Putamen (tissue), 1 donor: Measurements from ENCODE around the gene SIK3.
"Not testable (repeated sequence)": the region's sequence is repeated elsewhere in the genome, so short reads cannot be mapped to it uniquely, and the experiment has no call there.

Source experiments
- DNase-seq: peaks from one replicate; pipeline ENCODE4 v3.0.0-alpha.2; 2016; ENCODE audit warnings: low spot score

Gene SIK3

DNA sequence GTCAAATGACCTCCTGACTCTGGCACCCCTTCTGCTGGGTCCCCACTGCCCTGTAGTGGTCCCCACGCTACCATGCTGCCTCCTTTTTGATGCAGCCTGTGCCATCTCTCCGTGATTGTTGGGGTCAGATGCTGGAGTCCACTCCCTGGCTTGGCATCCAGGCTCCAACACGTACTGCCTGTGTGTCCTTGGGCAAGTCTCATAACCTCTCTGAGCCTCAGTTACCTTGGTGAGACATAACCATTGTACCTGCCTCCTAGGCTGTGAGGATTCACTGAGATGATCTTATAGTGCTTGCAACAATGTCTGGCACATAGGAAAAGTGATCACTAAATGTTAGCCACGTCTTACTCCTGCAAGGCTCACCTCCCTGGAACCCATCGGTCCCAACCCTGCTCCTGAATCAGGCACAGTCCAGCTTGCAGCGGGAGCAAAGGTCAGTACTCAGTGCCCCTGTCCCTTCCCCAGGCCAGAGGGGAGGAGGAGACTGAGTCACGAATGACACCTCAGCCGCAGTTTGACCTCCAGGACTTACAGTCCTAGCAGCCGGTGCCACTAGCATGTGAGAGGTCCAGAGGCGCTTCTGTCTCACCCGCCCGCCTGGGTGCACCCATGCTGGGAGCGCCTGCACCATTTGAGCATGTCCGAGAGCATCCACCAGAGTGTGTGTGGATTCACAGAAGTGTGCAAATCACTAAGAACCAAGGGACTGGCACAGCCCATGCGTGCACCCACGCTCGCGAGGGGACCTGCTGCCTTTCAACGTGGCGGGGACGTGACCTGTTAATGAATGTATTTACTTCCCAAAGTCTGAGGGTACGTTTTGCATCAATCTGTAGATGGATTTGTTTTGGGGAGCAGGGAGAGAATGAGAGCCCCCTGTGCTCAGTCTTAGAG is 272.1 kb downstream of the SIK3 start:
- DNase-seq, result no peak

DNA sequence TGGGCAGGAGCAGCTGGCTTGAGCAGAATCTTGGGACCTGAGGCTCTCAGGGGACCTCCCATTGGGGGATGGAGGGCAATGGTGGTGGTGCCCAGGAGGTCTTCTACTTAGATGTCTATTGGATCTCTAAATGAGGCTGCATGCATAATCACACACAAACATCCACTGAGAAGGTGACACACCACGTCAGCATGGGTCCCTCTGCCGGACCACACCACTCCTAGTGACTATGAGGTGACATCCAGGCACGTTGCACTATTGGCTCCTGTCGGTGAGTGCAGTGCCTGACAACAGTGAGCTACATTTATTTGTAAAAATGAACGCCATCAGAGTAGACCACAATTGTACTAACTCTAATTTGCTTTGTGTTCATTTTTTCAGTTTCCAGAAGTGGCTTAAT is 272.8 kb downstream of the SIK3 start:
- DNase-seq, result no peak

DNA sequence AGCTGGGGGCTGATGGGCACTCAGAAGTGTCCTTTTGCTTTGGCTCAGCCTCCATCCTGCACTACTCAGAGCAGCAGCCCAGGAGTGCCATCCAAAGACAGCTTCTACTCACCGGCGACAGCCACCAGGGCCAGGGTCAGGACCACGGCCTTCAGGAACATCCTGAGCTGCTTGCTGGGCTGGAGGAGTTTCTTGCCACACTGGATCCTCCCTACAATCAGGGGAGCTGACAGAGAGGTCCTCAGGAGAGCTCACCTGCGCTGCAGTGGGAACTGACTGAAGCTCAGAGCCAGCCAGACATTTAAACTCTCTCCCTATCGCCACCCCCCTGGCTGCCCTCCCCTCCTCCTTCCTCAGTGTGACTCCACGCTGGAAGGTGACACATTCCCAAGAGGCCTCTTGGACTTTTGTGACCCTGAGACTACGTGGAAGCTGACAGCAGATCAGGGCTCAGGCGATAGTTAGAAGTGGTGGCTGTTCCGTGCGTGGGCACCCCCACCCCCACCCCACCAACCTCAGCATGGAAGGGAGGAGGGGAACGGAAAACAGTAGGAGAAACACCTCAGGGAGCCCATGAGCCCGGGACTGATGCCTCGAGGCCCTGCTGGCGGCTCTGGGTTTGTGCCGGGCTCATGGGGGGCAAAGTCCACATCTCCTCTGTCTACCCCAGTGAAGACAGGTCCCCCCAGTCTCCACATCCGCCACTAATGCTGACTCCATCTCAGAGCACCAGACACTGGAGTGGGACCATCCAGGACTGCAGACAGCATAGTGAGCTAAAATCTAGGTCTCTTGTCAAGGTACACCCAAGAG is 275.0 kb downstream of the SIK3 start, which contains the start of gene APOA4:
Gene APOA4, minus strand, starts transcription at position 274 of the 813 bp plus-strand sequence. Its CDS starts 113 bp downstream, at position 161.
- no peak for DNase-seq

DNA sequence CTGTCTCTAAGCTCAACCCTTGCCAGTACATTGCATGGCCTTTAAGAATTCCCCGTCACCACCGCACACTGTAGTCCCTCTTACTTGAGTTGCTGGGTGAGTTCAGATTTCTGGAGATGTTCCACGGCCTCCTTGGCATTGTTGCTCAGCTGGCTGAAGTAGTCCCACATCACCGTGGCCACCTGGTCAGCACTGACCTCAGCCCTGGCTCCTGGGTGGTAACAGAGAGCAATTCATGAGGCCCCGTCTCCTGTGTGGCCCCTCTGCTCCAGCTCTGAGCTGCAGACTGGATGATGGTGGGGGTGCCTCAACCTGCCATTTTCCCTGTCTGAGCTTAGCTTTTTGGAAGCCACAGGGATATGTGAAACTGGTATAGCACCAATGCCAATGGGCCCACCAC is 275.7 kb downstream of the SIK3 start:
- DNase-seq, result no peak

DNA sequence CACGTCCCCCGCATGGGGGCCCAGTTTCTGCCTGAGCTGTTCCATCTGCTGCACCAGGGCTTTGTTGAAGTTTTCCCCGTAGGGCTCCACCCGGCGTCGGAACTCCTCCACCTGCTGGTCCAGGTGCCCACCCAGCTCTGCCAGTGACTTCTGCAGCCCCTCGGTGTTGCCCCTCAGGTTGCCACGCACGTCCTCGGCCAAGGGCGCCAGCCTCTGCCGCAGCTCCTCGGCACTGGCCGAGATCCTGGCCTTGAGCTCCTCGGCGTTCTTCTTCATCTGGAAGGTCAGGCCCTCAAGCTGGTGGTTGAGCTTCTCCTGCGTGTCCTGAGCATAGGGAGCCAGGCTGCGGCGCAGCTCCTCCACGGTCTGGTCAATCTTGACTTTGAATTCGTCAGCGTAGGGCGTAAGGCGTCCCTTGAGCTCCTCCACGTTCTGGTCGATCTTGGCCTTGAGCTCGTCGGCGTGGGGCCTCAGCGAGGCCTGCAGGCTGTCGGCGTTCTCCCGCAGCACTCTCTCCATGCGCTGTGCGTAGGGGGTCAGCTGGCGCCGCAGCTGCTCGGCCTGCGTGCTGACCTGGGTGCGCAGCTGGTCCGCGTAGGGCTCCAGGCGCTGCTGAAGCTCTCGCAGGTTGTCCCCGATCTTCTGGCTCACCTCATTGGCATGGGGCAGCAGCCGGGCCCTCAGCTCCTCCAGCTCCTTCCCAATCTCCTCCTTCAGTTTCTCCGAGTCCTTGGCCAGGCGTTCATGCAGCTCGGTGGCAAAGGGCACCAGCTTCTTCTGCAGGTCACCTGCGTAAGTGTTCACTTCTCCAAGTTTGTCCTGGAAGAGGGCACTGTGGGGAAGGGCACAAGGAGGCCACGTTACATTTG is 276.9 kb downstream of the SIK3 start:
- DNase-seq, result no peak

DNA sequence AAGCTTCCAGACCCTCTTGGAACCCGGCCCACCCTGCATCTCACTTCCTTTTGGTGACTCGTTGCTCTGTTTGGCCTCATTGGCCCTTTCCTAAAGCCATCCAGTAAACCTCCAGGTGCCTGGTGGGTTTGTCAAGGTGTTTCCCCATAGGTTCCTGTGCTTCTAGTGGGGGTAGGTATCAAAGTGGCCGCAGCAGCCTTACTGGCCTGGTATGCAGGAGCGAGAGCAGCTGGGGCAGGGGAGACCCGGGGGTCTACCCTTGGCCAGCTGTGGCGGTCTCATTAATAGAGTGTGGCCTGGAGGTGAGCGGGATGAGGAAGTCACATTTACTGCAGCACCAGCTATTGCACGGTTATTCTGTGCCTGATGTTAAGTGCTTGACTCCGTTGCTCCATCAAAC is 279.2 kb downstream of the SIK3 start:
- DNase-seq, result no peak

DNA sequence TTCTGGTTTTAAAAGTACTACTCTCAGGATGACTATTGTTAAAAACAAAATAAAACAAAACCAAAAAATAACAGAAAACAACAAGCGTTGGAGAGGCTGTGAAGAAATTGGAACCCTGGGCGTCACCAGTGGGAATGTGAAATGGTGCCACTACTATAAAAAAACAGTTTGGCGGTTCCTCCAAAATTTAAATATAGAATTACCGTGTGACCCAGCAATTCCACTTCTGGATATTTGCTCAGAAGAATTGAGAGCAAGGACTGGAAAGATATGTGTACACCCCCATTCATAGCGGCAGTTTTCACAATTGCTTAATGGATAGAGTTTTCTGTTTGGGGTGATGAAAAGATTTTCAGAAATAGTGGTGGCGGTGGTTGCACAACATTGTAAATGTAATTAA is 283.7 kb downstream of the SIK3 start:
- no peak for DNase-seq

DNA sequence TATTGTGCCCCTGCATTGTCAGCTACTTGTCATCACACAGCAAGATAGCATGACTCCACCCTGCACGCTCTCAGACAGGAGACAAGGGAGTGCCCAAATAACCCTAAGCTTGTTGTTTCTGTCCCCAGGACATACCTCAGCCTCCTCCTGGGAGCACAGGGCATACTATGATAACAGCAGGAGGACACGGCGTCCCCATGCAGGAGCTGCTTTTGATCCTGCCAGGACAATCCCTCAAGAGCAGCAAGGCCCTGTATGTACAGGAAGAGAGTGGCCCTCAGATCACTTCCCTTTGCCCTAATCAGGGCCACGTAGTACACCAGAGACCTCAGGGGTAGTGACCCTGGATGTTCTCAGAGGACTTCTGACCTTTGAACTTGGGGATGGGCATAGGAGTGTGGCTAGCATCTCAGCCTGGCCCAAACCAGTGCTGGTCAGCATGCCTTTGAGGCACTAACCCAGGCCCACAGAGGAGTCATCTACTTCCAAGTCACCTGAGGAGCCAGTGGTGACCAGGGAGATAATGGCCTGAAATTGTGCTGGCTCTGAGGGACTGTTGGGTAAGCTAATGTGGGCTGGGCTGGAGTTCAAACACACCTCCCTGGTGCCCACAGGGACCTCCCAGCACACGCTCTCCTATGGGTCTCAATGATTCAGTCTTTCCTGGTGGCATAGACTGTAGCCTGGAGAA is 284.3 kb downstream of the SIK3 start:
- no peak for DNase-seq

DNA sequence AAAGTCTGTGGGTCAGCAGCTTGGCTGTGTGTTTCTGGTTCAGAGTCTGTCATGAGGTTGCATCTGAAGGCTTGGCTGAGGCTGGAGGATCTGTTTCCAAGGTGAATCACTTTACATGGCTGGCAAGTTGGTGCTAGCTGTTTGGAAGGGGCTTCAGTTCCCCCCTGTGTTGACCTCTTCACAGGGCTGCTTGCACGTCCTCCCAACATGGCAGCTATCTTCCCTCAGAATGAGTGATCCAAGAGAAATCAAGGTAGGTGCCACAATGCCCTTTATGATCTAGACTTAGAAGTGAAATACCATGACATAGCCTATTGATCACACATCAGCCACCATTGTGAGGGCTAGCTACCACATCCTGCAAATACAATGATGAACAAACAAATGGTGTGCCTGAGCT is 285.1 kb downstream of the SIK3 start:
- no peak for DNase-seq

DNA sequence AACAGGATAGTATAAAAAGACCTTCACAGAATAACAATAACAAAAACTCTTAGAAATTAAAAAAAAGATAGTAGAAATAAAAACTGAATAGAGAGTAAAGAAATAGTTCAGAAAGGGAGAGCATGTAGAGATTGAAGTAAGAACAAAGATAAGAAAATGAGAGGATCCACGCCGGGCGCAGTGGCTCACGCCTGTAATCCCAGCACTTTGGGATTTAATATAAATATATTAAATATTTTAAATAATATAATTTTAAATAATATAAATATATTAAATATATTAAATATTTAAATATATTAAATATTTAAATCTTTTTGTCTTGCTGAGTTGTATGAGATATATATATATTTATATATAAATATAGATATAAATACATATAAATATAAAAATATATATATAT is 286.1 kb downstream of the SIK3 start:
- no peak for DNase-seq

DNA sequence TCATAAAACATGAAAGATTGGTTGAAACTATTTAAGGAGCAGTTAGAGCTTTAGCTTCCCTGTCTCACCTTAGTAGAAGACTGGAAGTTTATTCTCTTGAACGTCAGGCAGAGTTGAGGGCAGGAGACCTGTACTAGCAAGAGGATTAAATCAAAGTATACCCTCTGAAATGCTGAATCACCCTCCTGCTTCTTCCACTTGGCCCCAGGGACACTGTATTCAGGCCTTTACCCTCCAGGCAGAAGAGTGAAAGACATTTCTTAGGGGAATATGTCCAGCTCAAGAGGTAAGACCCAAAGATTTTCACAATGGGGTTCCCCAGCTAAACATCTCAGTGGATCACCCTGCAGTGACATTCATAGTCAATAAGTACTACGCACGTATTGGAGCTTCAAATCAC is 287.0 kb downstream of the SIK3 start:
- DNase-seq, result no peak

DNA sequence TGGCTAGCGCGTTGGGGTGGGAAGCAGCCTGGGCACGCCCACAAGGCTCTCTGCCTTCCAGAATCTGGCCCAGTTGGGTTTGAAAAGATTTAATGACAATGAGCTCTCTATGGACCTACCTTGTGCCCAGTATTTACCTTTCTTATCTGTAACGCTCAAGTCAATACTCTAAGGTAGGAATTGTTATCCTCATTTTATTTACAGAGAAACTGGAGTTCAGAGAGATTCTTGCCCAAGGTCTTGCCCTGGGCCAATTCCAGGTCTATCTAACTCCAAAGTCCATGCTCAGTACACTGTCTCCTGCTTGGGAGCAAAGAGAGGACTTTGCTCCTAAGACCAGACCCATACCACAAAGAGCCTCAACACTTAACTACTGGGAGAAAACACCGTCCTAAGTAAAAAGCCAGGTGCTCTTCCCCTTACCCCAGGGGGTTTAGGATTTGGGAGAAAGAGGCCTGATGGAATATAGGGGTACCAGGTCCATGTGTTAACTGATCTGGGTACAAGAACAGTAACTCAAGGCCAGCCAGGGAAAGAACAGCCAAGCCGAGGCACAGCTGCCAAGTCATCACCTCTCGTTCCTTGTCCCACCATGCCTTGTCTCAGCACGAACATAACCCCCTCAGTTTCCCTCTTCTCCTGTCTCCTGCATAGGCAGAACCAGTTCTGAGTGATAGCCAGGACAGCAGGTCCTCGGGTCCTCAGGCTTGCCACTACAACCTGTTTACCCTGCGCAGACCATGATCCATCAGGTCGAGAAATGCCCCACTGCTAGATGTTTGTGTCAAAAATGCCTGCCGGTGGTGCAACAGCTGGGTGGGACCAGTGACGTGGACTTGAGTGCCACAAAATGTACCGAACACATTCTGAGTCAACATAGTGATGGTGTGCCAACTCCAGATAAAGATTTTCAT is 289.7 kb downstream of the SIK3 start:
- no peak for DNase-seq

DNA sequence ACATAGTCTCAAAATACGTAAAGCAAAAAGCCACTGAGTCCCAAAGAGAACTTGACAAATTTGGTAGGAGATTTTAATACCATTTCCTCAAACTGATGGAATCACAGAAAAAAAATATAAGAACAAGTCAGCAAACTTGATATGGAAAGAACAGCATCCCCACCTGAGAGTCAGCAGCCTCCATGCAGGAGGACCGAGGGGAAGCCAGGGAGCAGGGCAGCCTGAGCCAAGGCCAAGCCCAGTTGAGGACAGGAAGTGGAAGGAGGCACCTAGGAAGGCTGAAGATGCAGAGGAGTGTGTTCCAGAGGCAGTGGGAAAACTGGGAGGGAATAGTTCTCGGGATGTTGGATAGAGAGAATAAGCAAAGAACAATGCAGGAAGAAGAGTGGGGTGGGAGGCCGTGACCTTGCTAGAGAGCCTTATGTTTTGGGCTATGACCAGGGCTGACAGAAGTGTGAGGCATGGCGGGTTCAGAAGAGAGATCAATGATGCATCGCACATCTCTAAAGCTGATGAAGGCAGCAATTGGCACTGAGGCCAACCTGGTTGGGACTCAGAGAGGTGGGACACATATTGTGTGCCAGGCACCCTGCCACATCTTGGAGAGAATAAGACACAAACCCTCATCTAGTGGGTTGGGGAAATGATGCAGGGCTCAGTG is 290.5 kb downstream of the SIK3 start:
- no peak for DNase-seq

DNA sequence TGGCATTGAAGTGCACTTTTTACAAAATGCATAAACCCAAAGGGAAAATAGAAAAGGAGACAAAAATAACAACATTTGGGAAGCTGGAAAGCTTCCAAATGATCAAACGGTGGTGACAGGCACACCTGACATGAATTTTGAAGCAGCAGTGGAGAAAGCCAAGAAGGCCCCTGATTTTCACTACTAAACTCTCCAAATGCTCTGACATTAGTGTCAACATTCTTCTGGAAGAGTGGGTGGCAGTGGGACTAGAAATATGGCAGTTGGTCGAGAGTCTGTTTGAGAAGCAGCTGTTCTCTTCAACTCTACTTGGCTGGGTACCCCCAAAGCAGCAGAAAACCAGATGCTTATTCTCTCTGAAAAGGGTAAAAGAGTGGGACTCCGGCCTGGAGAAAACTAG is 294.2 kb downstream of the SIK3 start:
- no peak for DNase-seq

DNA sequence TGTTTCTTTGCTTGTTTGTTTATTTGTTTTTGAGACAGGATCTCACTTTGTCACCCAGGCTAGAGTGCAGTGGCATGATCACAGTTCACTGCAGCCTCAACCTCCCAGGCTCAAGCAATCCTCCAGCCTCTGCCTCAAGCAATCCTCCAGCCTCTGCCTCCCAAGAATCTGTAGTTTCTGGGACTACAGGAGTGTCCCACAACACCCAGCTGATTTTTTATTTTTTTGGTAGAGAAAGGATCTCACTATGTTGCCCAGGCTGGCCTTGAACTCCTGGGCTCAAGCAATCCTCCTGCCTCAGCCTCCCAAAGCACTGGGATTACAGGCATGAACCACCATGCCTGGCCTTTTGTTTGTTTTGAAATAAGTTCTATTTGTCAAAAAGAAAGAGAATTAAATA is 296.6 kb downstream of the SIK3 start:
- not testable (repeated sequence) for DNase-seq

DNA sequence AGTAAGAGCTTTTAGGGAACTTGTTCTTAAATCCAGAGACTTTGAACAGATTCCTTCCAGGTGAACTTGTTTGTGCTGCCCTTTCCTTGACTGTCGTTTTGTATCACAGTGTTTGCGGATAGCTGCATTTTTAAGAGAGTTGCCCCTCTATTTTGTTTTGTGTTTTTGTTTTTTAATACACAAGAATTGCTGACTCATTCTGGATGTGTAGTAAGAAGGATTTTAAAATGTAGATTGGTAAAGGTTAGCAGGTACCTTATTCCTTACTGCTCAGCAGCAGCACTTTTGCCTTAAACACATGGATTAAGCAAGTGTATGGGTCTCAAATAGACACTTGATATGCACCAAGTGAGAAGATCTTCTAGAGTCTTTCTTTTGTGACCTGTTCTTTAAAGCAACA is 297.6 kb downstream of the SIK3 start:
- DNase-seq, result no peak

DNA sequence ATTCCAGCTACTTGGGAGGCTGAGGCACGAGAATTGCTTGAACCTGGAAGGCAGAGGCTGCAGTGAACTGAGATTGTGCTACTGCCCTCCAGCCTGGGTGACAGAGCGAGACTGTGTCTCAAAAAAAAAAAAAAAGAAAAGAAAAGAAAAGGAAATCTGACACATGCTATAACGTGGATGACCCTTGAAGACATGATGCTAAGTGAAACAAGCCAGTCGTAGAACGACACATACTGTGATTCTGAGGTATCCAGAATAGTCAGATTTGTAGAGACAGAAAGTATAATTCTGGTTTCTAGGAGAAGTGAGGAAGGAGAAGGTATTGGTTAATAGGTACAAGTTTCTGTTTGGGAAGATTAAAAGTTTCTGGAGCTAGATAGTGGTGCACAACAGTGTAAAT is 299.9 kb downstream of the SIK3 start:
- no peak for DNase-seq

DNA sequence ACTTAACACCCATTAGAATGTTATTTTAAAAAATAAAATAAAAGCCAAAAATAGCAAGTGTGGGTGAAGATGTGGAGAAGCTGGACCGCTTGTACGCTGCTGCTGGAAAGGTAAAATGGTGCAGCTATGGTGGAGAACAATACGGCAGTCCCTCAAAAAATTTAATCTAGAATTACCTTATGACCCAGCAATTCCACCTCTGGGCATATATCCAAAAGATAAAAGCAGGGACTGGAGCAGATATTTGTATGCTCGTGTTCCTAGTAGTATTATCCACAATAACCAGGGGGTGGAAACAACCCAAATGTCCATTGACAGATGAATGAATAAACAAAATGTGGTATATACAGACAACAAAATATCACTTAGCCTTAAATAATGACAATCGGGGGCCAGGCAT is 300.4 kb downstream of the SIK3 start:
- no peak for DNase-seq

DNA sequence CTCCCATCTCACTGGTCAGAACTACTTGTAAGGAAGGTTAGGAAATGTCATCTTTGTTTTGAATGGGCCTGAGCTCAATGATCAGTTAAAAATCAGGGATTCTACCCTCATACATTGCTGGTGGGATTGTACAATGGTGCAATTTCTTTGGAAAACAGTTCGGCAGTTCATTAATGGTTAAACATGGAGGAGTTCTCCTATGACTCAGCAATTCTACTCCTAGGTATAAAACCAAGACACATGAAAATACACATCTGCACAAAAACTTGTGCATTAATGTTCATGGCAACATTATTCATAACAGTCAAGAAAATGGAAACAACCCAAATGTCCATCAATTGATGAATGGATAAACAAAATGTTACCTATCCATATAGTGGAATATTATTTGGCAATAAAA is 301.7 kb downstream of the SIK3 start:
- no peak for DNase-seq

DNA sequence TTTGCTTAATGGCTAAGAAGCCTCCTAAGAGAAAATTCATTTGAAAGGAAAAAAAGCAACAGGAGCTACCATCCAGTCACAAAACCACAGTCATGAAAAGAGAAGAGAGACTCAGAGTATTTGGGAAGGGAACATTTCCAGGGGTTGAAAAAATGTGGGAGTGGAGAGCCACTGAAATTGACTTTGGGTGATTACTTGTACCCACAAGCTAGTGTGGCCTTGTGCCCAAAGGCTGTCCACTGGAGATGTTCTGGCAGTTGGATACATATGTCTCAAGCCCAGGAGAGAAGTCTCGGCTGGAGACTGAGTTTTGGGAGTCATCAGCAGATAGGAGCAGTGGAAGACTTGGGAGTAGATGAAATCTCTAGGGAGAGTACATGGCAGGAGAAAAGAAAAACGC is 303.4 kb downstream of the SIK3 start:
- DNase-seq, result no peak
